Gastroesophageal sphincter (tissue), 4 donors: ENCODE results near the gene IBSP. TPM values are rescaled to one million over a fixed set of nuclear protein-coding genes. Genes with fewer than 3 reads are reported as not detected.

ENCODE experiments used
- ATAC-seq: fragments of 150-250 bp; one replicate; pipeline ENCODE4 v1.9.1; 2016; ENCODE audit warnings: mild to moderate bottlenecking, moderate library complexity
- H3K27ac ChIP-seq, 4 donors: fragments of 200-600 bp; sonication (generic) in 3 of 4; 1 replicate in 3 of 4; 2 replicates in 1 of 4; pipeline ENCODE4 v1.5.1; 2016 to 2019
- H3K27me3 ChIP-seq: fragments of 200-600 bp; sonication (generic); one replicate; pipeline ENCODE4 v1.5.1; 2019
- H3K36me3 ChIP-seq, 2 donors: fragments of 200-600 bp; sonication (generic); one replicate each; pipeline ENCODE4 v1.5.1; 2019; ENCODE audit warnings: control low read depth in 1 of 2
- H3K4me1 ChIP-seq, 3 donors: fragments of 200-600 bp; sonication (generic); 1 replicate in 2 of 3; 2 replicates in 1 of 3; pipeline ENCODE4 v1.5.1; 2016 to 2019; ENCODE audit warnings: control low read depth in 2 of 3
- H3K4me3 ChIP-seq, 2 donors: fragments of 200-600 bp; sonication (generic); one replicate each; pipeline ENCODE4 v1.5.1; 2019; ENCODE audit warnings: mild to moderate bottlenecking in 1 of 2, moderate library complexity in 1 of 2
- H3K9me3 ChIP-seq, 3 donors: fragments of 200-600 bp; sonication (generic); one replicate each; pipeline ENCODE4 v1.5.1; 2017 to 2019; ENCODE audit warnings: control low read depth in 2 of 3
- CTCF ChIP-seq, 4 experiments: fragments of 200-600 bp in 2 of 4; fragments of 450-650 bp in 2 of 4; sonication (generic) in 1 of 4; IDR thresholded peaks; one replicate each; pipeline ENCODE4 v1.5.1; 2017 to 2019; ENCODE audit warnings: antibody characterized with exemption in 4 of 4, mild to moderate bottlenecking in 2 of 4, moderate library complexity in 2 of 4
- EP300 ChIP-seq: sonication (generic); formaldehyde crosslinking; IDR thresholded peaks from one replicate; pipeline ENCODE4 v1.6.1; 2017; ENCODE audit warnings: antibody characterized with exemption, mild to moderate bottlenecking
- POLR2A ChIP-seq, 2 donors: fragments of 450-650 bp; IDR thresholded peaks; one replicate each; pipeline ENCODE4 v1.6.1; 2017; ENCODE audit warnings: antibody characterized with exemption in 2 of 2, mild to moderate bottlenecking in 2 of 2, moderate library complexity in 1 of 2
- POLR2AphosphoS5 ChIP-seq: sonication (generic); formaldehyde crosslinking; IDR thresholded peaks from one replicate; pipeline ENCODE4 v1.6.1; 2017; ENCODE audit warnings: antibody characterized with exemption
- WGBS, 2 donors: methylation state at CpG; one replicate each; pipeline ENCODE4 v1.1.5; 2018; ENCODE audit warnings: low coverage in 1 of 2; 5-methylcytosine and 5-hydroxymethylcytosine counted together
- total RNA-seq, 4 donors: library from RNA; depleted of rRNA; stranded (reverse); fragments of >200 nt; gene quantifications; one replicate each; pipeline ENCODE4 v1.1.0, GENCODE V29; 2016

The IBSP gene
- total RNA-seq, 4 donors from 2014 or later = not detected

- Histone ChIP-seq H3K4me3 (no peak overlapping the region), H3K36me3 (no peaks in the 10 kb centered on the region), H3K9me3 (no peaks in the 10 kb centered on the region), H3K4me1 (no peaks in the 10 kb centered on the region), H3K27ac (no peak overlapping the region), H3K27me3 (no peaks in the 10 kb centered on the region)
- no peak for ATAC-seq
- TF ChIP-seq EP300 (no peak), POLR2A (IDR thresholded peaks at IDR 0.05) (no peak), CTCF (IDR thresholded peaks at IDR 0.05) (no peak), POLR2AphosphoS5 (no peak)
- WGBS, 2 donors = 83 to 91% methylated on average over 4 of the region's 4 CpGs
Measured at GRCh38 chr4:87823200-87823599, 23.8 kb downstream of the IBSP start.

GRCh38 chr4:87823724-87824123 is 24.4 kb downstream of the IBSP start:
- no peak for ATAC-seq
- H3K9me3 ChIP-seq = no peaks in the 10 kb centered on the region
- H3K4me1 ChIP-seq = no peaks in the 10 kb centered on the region
- TF ChIP-seq POLR2AphosphoS5 (no peak), CTCF (IDR thresholded peaks at IDR 0.05) (no peak), POLR2A (IDR thresholded peaks at IDR 0.05) (no peak), EP300 (no peak)
- H3K36me3 ChIP-seq = no peaks in the 10 kb centered on the region
- H3K27me3 ChIP-seq = no peaks in the 10 kb centered on the region
- no peak overlapping the region for H3K4me3 ChIP-seq
- no peak overlapping the region for H3K27ac ChIP-seq
- 77 to 78% methylated on average over 1 of the region's 1 CpG for WGBS, 2 donors

DNA sequence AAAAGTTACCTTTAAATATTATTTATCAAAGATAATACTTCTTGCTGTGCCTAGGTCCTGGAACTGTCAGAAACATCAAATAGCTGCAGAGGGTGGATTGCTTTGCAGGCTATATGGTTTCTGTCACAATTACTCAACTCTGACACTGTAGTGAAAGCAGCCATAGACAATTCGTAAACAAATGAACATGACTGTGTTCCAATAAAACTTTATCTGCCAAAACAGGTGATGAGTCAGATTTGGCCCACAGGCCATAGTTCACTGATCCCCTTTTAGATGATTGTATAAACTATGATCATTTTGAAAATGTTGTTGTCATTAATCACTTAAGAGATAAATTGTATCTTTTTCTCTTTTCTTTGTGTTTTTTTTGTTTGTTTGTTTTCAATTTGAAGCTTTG is 25.0 kb downstream of the IBSP start:
- H3K4me3 ChIP-seq = no peak overlapping the region
- H3K27ac ChIP-seq = no peak overlapping the region
- TF ChIP-seq CTCF (IDR thresholded peaks at IDR 0.05) (no peak), POLR2A (IDR thresholded peaks at IDR 0.05) (no peak), POLR2AphosphoS5 (no peak), EP300 (no peak)
- no peaks in the 10 kb centered on the region for H3K27me3 ChIP-seq
- WGBS, 2 donors = 20 to 81% methylated on average over 1 of the region's 1 CpG
- no peaks in the 10 kb centered on the region for H3K9me3 ChIP-seq
- H3K36me3 ChIP-seq = no peaks in the 10 kb centered on the region
- H3K4me1 ChIP-seq = no peaks in the 10 kb centered on the region
- no peak for ATAC-seq

GRCh38 chr4:87832669-87833068 is 33.3 kb downstream of the IBSP start, which contains the start of gene MEPE:
TSS of gene MEPE (plus strand) at chr4:87832969. CDS start at chr4:87834715, 1,746 bp downstream.
- Histone ChIP-seq H3K9me3 (no peaks in the 10 kb centered on the region), H3K27me3 (no peaks in the 10 kb centered on the region), H3K4me3 (no peak within 1 kb of the TSS), H3K36me3 (no peaks in the 10 kb centered on the region), H3K27ac (no peak within 1 kb of the TSS), H3K4me1 (no peaks in the 10 kb centered on the region)
- no peak for TF ChIP-seq POLR2A (IDR thresholded peaks at IDR 0.05)
- TF ChIP-seq CTCF (IDR thresholded peaks at IDR 0.05) = no peak
- TF ChIP-seq POLR2AphosphoS5 = no peak
- TF ChIP-seq EP300 = no peak
- 86 to 97% methylated on average over 2 of the region's 2 CpGs for WGBS, 2 donors
- ATAC-seq = no peak

DNA sequence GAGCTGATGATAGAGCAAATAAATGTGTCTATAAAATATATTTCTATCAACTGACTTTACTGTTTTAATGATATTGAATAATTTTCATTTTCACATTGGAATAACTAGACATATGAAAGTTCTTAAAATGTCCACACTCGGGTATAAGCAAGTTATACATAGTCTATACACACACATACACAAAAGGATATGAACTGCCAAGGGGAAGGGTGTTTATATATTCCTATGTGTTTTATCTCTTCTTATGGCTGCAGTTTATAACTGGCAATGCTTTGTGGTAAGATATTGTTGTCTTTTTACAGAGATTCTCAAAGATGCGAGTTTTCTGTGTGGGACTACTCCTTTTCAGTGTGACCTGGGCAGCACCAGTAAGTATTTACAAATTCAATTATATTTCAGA is 35.0 kb downstream of the IBSP start:
- Histone ChIP-seq H3K27me3 (no peaks in the 10 kb centered on the region), H3K4me1 (peaks cover 0 to 8% (median 0%) of the 10 kb centered on the region in 3 donors), H3K9me3 (no peaks in the 10 kb centered on the region), H3K36me3 (no peaks in the 10 kb centered on the region), H3K27ac (no peak overlapping the region), H3K4me3 (no peak overlapping the region)
- ATAC-seq = no peak
- 62 to 66% methylated on average over 2 of the region's 2 CpGs for WGBS, 2 donors
- TF ChIP-seq CTCF (IDR thresholded peaks at IDR 0.05) (no peak), POLR2AphosphoS5 (no peak)
